HCEC 1CT (cell line): ENCODE measurements around the gene TPCN2.

Source experiments
- DNase-seq: peaks from one replicate; pipeline ENCODE4 v3.0.0-alpha.2; 2017

The TPCN2 gene

DNA sequence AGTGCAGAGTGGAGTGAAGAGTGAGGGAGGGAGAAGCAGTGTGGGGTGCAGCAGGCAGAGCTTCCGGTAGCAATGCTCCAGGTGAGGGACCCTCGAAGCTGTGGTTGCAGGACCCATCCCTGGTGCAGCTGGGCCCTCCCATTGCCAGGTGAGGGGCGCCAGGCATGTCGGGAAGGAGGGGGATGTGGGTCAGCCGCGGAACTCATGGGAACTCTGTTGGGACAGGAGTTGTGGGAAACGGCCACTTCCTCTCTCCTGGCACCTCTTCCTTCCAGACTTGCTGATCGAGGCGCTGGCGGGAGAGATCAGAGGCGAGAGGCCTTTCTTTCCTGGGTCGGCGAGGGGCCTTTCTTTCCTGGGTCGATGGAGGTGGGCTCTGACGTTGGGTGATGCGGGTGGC is 48.5 kb downstream of the TPCN2 start:
- DNase-seq, result no peak

GRCh38 chr11:69099180-69099579 is 50.4 kb downstream of the TPCN2 start:
- DNase-seq, result no peak

GRCh38 chr11:69100454-69101114 is 51.9 kb downstream of the TPCN2 start:
- no peak for DNase-seq

GRCh38 chr11:69101115-69101791 is 52.5 kb downstream of the TPCN2 start:
- DNase-seq, result peak; percentile 46

- no peak for DNase-seq
These were observed 53.3 kb downstream of the TPCN2 start for GRCh38 chr11:69101792-69102695.

DNA sequence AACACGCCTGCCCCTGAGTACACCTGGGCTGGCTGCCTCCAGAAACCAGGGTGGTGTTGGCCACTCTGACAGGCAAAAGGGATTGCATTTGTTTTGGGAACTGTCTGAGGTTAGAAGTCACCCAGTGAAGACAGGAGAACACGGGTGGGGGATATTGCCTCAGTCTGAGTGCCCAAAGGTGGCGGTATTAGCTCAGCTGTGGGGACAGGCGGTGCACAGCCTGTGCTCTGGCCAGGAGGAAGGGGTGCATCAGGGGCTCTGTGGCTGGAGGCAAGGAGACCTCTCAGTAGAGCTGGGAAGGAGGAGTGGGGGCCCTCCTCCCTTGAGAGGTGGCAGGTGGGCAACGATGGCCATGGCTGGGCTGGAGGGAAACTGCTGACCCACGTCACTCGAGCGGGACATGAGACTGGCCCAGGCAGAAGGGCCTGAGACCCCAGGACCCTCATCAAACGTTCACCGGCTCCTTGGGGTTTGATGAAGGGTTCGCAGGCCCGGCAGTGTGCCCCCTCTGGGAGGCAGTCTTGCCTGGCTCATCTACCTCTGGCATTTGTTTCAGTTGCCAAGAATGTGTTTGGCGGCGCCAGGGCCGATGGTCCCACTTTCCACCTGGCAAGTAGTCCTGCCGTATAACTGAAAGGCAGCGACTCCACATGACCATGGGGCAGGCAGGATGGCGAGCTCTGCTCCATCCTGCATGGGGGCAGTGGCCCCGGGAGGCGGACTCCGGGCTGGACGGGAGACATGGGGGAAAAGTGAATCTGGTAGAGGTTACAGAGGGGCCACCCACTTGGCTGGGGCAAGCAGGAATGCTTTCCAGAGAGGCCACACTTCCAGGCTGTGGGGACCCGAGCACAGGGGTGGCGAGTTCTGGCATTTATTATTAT is 54.2 kb downstream of the TPCN2 start:
- DNase-seq, result no peak

- DNase-seq, result no peak
These were observed 55.6 kb downstream of the TPCN2 start for GRCh38 chr11:69104212-69104855.

GRCh38 chr11:69104856-69105395 is 56.2 kb downstream of the TPCN2 start:
- DNase-seq, result no peak

DNA sequence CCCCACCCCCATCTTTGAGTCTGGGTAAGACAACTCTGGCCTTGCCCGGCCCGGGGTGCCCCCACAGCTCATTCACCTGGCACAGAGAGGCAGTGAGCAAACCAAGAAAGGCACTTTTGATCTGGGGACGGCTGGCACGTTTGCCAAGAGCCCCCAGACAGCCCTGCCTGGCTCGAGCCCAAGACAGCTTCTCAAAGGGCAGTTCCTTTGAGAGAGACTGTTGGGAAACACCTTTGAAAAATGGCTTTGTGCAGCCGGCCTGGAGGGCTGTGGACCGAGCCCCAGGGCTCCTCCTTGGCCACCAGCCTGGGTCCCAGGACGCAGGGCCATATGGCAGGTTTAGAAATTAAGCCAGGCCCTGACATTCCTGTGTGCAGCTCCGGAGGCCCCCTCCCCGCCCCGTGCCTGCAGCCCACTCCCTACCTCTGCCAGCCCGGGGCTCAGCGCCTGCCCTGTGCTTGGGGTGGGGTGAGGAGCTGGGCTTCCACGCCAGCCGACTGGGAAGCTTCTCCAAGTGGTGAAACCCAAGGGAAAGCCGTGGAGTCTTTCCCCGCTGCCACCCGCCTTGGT is 56.8 kb downstream of the TPCN2 start:
- DNase-seq, result no peak

DNA sequence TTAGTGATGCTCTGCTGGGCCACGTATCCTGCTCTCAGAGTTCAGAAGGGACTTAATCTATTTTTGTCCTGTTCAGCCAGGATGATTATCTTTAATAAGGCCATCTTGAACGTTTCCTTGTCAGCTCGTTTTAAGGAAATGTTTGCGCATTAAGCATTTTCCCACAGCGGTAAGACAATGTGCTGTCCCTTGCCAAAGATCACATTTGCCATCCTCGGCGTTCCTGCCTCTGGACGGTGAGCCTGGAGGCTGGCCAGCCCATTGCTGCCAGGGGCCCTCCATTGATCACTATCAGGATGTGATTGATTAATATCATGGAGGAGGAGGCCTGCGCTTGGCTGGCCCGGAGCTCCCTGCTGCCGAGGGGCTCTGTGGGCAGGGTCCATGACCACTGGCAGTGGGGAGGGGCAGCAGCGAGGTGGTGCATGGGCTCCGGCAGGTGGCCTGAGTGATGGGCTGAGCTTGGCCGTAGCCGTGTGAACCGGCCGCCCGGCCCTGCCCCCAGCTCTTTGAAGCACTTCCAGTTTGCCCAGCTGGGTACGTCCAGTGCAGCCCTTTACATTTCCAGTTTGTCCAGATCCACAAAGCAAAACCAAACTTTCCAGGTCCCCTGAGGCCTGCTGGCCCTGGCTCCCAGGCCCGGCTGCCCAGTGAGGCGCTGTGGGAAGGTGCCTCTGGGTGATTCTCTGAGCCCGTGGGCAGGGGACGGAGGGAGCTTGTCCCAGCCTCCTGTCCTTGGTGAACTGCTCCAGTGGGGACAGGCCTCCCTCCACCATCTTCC is 57.5 kb downstream of the TPCN2 start:
- no peak for DNase-seq

GRCh38 chr11:69107413-69107812 is 58.7 kb downstream of the TPCN2 start:
- DNase-seq, result no peak

DNA sequence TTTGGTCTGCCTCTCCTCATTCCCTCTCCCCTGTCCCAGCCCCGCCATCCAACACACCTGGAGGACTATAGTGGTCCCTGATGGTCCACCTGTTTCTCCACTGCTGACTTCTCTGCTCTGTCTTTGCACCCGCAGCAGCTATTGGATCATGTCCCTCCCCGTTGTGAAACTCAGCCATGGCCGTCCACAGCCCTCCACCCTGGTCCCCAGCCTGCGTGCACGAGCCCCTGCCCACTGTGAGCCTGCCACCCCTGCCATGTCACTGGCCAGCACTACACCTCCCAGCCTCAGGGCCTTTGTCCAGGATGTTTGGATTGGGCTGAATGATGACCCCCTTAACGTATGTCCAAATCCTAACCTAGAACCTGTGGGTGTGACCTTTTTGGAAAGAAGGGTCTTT is 59.3 kb downstream of the TPCN2 start:
- no peak for DNase-seq

DNA sequence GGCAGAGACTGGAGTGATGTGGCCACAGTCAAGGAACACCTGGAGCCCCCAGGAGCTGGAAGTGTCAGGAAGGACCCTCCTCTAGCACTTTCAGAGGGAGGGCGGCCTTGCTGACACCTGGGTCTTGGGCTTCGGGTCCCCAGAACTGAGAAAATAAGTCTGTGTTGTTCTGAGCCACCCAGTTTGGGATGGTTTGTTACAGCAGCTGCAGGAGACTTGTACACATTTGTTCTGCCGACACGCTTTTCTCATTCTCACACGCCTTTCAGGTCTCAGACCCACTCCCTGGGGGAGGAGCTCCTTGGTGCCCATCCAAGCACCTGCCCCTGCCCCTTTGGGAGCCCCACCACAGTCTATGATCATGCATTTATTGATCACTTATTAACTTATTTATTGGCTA is 59.8 kb downstream of the TPCN2 start:
- no peak for DNase-seq

GRCh38 chr11:69109101-69109500 is 60.4 kb downstream of the TPCN2 start:
- DNase-seq, result no peak

DNA sequence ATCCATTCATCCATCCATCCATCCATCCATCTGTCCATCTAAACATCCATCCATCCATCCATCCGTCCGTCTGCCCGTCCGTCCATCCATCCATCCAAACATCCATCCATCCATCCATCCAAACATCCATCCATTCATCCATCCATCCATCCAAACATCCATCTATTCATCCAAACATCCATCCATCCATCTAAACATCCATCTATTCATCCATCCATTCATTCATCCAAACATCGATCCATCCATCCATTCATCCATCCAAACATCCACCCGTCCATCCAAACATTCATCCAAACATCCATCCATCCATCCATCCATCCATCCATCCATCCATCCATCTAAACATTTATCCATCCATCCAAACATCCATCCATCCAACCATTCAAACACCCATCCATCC is 61.7 kb downstream of the TPCN2 start:
- no peak for DNase-seq

GRCh38 chr11:69111624-69112542 is 63.2 kb downstream of the TPCN2 start:
- no peak for DNase-seq

DNA sequence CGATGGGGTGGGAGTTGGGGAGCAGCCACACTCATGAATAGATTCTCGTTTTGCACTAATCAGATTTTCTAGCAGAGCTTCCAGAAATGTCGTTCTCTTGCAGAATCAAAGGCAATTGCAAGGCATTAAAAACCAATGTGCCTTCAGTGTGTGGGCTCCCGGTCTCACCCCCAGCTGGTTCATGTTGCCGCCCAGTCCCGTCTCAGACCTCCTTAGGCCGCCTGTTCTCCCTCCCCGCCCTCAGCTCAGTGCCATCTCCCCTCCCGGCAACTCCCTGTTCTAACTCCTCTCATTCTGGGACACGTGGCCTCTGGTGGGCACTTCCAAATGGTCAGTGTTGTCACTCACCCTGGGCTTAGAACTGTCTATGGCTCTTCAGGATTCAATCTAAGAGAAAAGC is 64.5 kb downstream of the TPCN2 start:
- no peak for DNase-seq

- DNase-seq, result no peak
These were observed 65.1 kb downstream of the TPCN2 start for GRCh38 chr11:69113646-69114340.

DNA sequence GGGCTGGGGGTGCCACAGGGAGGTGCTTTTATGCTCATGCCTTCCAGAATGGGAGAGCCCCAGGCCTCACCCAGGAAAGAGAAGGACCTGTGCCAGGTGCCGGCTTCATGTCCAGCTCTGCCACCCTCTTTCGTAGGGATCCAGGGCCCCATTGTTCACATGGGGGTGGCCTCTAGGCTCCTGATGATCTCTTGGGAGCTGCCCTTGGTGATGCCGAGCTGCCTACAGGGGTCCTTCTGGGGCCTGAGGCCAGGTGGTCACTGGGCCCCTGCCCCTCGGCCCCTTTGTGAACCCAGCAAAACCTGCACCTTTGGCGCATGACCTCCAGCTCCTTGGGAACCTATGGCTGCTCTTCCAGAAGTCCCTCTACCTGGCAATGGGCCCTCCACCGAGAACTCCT is 65.6 kb downstream of the TPCN2 start:
- DNase-seq, result no peak
